IPS-NIHi7 (cell line): ENCODE measurements around the gene HUNK.
A peak's percentile ranks its signal among the peaks of the same experiment; 100 is the strongest.
"Not testable (repeated sequence)": the region's sequence is repeated elsewhere in the genome, so short reads cannot be mapped to it uniquely, and the experiment has no call there.

Experiments
- DNase-seq: peaks from one replicate; pipeline ENCODE4 v3.0.0; 2012; ENCODE audit warnings: mixed read lengths; ENCODE audit errors: extremely low spot score

The HUNK gene

DNA sequence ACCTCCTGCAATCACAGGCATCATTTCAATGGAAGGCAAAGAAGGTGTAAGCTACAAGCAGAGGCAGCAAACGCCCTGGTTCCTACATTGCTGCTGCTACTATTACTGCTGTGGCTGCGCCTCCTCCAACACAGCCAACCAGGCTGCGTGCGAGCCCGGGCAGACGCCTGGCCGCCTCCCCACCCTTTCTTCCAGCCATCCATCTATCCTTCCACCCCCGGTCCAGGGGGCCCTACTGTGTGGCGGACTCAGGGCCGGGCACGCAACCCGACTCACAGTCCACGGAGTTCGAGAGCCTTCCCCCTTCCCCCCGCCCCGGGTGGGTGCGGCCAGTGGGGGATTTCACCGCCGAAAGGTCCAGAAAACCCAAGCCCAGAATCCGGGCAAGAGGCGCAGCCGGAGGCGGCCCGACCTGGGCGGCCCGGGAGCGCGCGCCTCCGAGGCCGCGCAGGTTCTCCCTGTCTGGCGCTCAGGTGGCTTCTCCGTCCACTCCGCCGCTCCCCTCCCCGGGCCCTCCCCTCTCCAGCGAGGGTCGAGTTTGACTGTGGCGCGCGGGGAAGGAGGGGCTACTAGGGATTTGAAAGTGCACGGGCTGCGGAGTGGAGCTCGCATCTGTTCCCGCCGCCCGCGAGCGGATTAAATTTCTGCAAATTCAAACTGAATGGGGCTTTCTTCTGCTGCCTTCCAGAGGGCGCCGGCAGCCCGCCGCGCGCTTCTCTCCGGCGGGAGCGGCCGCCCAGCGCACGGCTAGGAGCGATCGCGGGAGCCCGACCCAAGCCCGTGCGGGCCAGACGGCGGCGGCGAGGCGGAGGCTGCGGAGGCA, at the start of gene HUNK:
Gene HUNK (plus strand): TSS at position 569 of the 823 bp plus-strand sequence. CDS start 655 bp downstream, outside the sequence.
- DNase-seq = peak; percentile 66

DNA sequence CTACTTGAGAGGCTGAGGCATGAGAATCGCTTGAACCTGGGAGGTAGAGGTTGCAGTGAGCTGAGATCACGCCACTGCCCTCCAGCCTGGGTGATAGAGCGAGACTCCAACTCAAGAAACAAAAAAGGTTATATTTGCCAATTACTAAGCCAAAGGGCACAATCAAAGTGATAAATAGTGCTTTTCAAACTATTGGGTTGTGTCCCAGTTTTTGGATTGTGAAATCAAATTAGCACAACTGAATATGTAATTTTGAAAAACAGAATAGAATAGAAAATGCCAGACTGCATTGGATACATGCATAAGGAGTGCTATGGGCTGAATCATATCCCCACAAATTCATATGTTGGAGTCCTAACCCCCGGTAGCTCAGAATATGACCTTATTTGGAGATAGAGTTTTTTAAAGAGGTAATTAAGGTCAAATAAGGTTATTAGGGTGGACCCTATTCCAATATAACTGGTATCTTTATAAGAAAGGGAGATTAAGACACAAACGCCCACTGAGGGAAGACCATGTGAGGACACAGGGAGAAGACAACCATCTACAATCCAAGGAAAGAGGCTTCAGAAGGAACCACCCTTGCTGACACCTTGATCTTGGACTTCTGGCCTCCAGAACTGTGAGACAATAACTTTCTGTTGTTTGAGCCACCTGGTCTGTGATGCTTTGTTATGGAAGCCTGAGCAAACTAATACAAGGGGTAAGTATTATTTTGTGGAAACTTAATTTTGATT, 42.9 kb upstream of the HUNK start:
- no peak for DNase-seq

DNA sequence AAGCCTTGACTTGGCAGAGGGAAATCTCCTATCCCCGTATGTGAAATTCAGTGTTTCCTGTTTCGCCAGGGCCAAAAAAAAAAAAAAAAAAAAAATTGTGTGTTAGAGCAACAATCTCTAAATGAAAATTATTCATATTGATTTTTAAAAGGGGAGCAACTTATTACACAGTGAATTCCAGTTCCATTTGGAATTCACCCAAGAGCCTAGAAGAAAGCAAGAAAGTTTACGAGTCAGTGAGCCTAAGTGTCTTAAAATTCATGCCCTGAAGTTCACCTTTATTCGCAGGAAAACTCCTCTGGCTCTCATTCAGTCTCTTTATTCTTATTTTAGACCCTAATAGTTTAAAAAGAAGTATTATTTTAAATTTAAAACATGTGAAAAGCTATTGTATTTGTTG, 42.1 kb upstream of the HUNK start:
- no peak for DNase-seq

DNA sequence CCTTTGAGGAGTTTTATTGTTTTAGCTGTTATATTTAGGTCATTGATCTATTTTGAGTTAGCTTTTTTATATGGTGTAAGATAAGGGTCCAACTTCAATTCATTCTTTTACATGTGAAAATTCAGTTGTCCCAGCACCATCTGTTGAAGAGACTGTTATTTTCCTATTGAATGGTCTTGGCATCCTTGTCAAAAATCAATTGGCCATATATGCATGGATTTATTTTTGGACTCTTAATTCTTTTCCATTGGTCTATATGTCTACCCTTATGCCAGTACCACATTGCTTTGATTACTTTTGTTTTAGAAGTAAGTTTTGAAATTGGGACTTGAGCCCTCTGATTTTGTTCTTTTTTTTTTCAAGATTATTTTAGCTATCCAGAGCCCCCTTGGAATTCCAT, 35.8 kb upstream of the HUNK start:
- no peak for DNase-seq

DNA sequence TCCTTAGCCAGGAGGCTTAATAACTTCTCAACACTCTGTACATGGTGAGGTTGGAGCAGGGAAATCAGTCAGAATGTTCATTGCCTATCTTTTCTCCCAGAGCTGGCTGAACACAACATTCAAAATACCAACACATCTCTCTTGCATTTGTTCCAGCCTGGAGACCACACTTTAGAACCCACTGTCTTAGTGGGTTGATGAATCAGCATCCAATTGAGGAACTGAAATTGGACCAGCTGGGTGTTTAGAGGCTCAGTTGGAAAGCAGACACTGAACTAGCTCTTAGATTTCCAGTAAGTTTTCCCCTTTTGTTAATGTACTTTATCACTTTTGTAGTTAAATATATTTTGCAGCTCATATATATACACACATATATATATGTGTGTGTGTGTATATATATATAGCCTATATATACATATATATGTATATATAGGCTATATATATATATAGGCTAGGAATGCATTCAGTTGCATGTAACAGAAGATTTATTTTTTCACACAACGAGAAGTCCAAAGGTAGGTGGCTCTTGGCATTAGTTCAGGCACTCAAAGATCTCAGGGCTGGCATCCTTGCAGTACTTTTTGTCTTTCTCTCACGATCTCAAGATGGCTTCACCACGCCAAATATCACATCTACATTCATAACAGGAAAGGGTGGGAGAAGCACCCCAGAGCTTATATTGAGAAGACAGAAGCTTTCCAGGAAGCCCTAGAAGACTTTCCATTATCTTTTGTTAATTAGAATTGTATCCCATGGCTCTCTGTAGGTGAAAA, 35.0 kb upstream of the HUNK start:
- DNase-seq = no peak

DNA sequence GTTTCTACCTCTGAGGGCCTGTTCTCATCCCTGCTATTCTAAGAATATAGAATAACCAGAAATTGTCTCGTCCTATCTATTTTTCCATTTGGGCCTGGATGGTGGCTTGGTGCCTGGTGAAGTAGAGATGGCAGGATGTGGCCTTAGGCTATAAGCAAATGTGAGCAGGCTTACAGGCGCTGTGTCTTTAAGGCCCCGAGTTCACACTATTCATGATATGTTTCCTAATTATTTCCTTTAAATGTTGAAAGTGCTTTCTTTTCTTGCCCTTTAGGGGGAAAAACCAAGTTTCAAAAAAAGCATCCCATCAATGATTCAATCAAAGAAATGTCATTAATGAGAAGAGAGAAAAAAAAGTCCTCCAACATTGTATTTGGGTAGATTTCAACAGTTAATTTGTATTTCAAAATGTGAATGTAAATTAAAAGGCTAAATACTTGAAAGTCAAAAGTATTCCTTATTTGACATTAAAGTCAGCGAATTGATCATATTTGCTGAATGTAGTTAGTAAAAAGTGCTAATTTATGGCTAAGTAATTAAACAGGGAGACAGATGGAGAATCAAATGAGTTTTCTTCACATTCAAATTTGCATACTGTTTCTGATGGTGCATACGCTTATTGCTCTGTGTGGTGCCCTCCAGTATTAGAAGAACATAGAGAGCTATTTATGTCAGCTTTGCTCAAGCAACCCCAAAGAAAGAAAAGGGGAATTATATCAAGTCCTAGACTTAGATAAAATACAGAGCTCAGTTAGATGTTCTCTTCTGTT, 34.0 kb upstream of the HUNK start:
- DNase-seq = no peak

DNA sequence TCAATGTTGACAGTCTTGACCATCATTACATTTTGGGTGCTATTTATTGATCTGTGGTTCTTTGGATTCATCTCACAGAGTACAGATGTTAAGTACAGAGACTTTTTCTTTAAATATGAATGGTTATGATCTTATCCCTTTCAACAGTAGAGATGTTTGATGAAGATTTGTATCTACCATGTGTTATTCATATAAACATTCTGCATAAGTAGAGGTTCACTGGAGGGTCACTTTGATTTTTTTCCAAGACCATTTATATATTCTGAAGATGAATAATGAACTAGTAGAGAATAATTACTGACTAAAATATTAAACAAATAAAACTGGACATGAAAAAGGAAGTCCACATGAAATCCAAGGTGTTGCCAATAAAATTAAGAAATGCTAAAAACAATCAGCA, 28.6 kb upstream of the HUNK start:
- DNase-seq = no peak

DNA sequence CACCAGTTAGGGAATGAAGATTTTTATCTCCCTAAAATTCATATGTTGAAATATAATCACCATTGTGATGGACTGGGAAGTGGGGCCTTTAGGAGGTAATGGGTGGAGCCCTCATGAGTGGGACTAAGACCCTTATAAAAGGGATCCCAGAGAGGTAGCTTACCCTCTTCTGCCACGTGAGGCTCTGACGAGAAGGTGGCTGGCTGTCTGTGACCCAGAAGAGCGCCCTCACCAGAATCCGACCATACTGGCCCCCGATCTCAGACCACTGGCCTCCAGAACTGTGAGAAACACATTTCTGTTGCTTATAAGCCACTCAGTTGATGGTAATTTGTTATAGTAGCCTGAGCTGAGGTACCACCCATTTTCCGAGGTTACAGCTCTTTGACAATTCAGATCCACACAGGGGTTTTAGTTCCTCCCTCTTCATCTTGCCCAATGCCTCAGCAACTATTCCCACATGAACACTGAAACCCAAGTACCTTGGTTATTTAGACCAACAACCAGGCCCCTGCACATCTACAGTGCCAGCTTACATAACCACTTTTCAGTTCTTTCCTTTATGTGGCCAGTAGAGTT, 27.6 kb upstream of the HUNK start:
- DNase-seq = peak; percentile 24

DNA sequence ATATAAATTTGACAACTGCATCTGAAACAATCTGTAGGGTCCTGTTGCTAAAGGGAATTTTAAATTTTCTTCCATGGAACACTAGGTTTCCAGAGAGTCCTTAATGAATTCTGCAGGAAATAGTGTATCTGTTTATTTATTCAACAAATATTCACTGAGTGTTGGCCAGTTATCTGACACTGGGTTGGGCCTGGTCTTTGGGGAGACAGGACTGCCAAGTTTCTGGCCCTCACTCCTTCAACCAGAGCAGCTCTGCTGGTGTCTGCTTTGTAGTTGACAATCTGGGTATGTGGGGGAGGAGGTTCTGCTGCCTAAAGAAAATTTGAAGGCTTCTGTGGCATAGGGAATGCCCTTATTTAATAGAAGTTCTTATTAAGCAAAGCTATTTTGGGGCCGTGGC, 26.1 kb upstream of the HUNK start:
- no peak for DNase-seq

DNA sequence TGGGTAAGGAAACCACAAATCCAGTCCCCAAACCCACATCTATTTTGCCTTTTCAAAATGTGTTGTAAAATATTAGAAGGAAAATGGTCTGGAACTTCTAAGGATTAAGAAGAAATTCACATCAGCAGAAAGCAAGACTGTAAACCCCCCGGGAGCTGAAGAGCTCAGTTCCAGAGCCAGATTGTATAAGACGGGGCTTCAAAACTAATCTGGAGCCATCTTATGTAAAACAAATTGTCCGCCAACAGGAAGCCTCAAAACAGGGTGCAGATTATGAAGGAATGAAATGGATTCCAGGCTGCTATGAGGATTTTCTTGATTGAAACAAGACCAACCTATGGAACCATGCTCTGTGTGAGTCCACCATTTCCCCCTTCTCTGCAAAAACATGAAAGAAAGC, 25.1 kb upstream of the HUNK start:
- no peak for DNase-seq

DNA sequence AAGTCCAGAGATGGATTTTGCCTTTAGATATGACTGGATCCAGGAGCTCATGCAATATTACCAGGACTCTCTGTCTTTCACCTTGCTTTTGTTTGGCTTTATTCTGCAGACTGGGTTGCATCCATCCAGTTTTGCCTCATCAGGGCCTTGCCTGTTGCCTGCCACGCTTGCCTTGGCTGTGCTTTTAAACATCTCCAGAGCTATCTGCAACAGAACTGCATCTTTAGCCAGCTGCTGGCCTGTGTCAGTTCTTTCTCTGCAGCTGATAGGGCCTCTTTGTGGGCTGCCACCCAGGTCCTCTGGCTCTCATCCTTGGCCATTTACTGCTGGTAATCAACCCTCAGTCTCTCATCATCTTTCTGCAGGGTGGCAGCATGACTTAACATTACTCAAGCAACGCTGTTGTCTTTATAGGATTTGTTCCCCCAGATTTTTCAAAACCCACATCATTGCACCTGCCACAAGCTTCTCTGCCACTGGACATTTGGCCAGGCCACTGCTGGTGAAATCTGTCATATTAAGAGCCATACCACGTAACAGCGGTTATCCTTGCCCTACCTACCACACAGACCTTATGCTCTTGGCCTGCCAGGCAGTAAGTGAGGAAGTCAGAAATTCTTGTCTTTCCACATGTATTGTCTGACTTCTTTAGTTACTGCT, 24.4 kb upstream of the HUNK start:
- DNase-seq = no peak

DNA sequence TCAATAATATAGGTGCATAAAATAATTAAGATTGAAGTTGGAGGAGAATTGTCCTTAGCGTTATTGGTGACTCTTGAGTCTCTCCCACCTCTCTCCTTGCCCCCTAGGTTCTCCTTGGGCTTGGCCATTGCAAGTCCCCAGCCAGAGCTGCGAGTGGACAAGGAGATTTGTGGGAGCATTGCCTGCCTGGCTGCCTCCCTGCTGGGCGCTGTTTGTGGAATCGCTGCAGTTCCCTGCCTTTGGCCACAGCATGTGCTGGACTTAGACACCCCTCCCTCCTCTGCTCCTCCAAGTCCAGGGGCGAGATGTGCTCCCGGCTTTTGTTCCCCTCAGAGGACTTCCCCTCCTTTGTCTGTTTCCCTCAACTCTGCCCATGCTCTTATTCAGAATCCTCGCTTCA, 21.9 kb upstream of the HUNK start:
- no peak for DNase-seq

DNA sequence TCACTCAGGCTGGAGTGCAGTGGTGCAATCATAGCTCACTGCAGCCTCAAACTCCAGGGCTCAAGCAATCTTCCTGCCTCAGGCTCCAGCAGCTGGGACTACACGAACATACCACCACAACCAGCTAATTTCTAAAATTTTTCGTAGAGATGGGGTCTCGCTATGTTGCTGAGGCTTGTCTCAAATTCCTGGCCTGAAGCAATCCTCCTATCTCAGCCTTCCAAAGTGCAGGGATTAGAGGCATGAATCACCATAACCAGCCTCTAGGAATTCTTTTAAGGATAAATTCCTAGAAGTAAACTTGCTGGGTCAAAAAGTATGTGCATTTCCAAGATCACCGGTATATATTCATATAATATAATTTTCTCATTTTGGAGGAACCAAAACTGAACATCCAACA, 17.6 kb upstream of the HUNK start:
- DNase-seq = no peak

DNA sequence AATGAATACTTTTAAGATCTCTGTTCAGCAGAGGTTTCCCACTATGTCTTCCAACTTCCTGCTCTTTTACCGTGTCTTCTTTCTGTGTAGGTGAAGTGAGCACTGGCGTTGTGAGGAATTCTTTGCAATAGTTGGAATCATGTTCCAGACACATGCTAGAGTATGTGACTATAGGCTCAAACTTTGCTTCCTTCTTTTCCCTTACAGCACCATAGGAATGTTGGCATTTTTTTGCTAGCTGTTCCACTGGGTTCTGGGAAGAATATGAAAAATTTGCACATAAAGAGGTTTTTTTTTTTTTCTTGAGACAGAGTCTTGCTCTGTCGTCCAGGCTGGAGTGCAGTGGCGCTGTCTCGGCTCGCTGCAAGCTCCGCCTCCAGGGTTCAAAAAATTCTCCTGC, 15.7 kb upstream of the HUNK start:
- DNase-seq = no peak

DNA sequence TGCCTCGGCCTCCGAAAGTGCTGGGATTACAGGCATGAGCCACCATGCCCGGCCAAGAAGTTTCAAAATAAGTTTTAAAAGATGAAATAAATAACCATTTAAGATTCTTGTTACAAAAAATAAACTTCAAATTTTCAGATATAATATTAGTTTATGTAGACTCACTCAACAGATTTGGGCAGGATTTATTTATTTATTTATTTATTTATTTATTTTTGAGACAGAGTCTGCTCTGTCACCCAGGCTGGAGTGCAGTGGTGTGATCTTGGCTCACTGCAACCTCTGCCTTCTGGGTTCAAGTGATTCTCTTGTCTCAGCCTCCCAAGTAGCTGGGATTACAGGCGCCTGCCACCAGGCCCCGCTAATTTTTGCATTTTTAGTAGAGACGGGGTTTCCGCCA, 15.2 kb upstream of the HUNK start:
- not testable (repeated sequence) for DNase-seq

DNA sequence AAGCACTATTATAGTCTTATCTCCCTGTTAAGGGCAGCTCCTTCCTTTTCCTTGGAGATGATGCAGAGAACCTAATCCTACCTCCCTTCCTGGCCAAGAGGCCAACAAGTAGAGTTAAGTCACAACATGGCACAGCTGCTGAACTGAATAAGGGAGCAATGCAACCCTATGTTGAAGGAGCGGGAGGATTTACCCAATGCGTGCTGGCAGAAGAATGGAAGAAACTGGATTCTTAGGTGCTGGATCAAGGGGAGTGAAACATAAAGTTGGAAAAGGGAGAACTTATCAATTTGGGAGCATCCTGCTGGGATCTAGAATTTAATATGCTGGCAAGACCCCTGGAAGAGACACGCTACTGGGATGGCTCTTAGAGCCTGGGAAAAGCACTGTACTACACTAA, 12.0 kb upstream of the HUNK start:
- DNase-seq = no peak

DNA sequence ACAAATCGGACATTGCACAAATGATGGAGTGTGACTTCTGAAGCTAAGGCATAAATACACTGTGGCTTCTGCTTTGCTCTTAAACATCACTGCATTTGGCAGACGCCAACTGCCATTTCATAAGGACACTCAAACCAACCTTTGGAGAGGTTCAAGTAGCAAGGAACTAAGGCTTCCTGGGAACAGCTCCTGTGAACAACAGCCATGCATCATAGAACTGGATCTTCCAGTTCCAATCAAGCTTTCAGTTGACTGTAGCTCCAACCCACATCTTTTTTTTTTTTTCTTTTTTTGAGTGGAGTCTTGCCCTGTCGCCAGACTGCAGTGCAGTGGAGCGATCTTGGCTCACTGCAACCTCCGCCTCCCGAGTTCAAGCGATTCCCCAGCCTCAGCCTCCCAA, 10.7 kb upstream of the HUNK start:
- DNase-seq = no peak

DNA sequence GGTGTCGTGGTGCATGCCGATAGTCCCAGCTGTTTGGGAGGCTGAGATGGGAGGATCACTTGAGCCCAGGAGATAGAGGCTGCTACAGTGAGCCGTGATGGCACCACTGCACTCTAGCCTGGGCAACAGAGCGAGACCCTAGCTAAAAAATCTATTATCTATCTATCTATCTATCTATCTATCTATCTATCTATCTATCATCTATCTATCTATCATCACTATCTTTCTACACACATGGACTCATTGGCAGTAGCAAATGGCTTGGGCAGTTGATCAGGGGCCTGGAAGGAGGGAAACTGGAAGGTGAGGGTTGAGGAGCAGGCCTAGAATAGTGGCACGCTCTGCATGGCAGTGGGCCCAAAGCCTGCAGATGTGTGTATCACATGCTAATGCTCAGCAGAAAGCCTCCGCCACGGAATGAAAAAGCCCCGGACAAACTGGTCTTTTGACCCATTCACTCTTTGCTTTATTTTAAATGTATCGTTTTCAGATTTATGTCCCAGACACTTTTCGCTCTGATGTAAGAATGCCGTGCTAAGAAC, 7.3 kb upstream of the HUNK start:
- no peak for DNase-seq

DNA sequence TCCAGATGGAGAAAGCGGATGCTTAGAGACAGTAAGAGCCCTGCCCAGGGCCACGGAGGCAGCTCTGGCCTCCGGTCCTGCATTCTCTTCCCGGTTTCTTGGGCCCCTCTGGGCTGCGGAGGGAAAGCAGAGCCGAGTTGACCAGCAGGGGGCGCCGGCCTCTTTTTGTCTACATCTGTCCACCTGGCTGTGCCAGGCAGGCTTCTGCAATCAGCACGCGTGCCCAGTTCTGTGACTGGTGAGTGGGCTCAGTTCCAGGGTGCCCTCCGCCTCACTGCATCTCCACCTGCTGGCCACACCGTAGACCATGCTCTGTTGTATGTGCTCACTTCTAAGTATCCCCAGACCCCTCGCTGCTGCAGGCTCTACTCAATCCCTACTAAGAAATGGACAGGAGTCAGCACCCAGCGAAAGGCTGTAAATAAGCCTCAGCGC, 6.7 kb upstream of the HUNK start:
- peak; percentile 88 for DNase-seq

DNA sequence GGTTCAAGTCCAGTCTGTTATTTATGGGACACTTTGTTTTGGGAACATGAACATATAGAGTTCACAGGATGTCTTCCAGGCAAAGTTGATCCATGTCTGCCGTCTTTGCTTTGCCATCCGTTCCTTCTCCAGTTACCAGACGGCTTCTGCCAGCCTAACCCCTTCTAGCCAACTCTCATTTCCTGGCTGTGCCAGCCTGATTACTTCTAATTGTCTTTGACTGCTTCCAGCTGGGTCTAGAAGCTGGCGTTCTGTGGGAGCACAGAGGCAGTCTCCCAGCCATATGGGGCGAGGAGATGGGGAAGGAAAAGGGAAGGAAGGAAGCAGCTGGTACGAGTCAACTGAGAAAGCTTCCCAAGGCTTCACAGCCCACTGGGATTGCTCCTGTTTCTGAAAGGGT, 3.1 kb upstream of the HUNK start:
- DNase-seq = no peak
